KG1 (cell line): ENCODE data around the gene HSPA12A.

ENCODE experiments used
- DNase-seq: peaks from one replicate; lab custom pipeline; 2025; lab: John Stamatoyannopoulos, UW

HSPA12A gene

DNA sequence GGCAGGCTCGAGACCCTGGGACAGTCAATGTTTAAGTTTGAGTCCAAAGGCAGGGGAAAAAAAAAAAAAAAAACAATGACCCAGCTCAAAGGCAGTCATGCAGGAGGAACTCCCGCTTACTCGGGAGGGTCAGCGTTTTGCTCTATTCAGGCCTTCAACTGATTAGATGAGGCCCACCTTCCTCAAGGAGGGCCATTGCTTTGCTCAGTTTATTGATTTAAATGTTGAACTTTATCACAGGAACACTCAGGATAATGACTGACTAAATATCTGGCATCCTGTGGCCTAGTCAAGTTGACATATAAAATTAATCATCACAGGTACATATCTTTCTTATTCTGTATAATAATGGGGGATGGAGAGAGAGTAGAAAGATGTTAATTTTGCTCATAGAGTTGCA lies 52.6 kb downstream of the HSPA12A start:
- no peak for DNase-seq

- no peak for DNase-seq
These were observed 53.4 kb downstream of the HSPA12A start for GRCh38 chr10:116688741-116689495.

- no peak for DNase-seq
These were observed 54.1 kb downstream of the HSPA12A start for GRCh38 chr10:116688241-116688711.

- no peak for DNase-seq
These were observed 54.7 kb downstream of the HSPA12A start for GRCh38 chr10:116687633-116688032.

DNA sequence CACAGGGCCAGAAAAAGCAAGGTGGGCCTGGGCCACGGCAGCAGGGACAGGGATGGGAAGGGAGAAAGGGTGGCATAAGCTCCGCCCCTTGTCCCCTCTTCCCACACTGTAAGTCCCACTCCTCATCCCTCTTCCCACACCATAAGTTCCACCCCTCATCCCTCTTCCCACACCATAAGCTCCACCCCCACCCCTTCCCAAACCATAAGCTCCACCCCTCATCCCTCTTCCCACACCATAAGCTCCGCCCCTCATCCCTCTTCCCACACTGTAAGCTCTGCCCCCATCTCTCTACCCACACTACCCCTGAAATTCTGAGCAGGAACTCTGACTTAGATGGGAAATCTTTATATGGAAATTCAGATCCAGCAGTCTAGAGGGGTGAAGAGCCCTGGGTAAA lies 55.7 kb downstream of the HSPA12A start:
- no peak for DNase-seq

- no peak for DNase-seq
These were observed 56.6 kb downstream of the HSPA12A start for GRCh38 chr10:116685807-116686206.

- DNase-seq: no peak
These were observed 57.6 kb downstream of the HSPA12A start for GRCh38 chr10:116684781-116685180.

DNA sequence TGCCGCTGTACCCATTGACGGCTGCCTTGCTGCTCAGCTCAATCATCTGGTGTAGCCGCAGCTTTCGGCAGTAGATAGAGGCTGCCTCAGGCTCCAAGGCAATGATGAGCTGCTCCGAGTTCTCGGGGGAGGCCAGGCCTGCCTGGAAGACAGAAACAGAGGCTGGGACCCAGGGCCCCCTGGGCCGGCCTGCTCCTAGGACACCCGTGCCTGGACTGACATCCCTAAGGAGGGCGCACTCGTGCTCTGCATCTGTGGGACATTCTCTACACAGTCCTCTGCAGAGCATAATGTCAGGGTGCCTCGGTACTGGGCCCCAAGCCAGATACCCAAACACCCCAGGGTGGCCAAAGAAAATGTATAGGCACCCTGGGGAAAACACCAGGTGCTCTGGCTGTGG lies 58.5 kb downstream of the HSPA12A start:
- DNase-seq: no peak

DNA sequence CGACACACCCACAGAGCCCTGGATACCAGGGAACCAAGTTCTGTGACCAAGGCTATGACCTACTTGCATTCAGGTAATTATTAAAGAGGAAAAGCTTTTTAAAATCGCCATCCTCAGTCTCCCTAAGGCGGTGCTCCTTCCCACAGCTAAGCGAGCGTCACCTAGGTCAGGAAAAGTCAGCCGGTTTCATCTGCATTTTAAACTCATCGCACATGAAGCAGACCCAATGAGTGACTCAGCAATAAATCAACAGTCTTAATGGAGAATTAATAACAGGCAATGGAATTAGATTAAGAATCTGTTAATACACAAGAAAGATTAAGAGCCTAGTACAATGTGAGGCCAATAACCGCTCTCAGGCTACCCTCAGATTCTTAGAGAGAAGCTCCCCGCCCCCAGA lies 59.2 kb downstream of the HSPA12A start:
- no peak for DNase-seq

DNA sequence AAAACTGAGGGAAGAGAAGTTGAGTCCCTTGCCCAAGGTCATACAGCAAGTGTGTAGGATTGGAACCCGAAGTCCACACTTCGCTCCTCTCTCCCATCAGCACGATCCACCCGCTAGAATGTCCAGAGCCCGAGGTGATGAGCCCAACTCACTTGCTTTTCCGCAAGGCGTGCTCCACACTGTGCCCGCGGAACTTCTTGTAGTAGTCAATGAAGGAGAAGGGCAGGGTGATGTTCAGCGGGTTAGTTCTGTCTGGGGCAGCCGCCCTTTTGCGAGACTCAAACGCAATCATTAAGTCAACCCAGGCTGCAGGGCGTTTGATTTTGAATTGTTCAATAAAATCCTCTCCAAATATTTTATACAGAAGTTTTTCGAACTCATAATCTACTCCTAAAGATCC lies 63.0 kb downstream of the HSPA12A start:
- no peak for DNase-seq

DNA sequence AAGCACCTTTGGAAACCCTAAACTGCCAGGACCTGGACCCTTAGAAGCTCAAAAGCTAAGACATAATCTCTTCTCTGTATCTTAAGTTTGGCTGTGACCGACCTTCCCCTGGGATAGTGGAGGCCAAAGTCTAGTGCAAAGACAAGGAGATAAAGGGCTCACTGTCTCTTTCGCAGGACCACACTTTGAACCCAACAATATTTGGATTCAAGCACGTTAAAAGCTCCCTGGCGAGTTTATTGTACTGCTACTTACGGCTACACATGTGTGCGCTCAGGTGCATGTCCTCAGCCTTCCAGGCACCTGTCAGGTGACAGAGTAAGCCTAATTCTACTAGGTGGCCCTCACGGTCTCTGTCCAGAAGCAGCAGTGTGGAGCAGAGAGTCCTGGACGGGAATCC lies 65.7 kb downstream of the HSPA12A start:
- no peak for DNase-seq

DNA sequence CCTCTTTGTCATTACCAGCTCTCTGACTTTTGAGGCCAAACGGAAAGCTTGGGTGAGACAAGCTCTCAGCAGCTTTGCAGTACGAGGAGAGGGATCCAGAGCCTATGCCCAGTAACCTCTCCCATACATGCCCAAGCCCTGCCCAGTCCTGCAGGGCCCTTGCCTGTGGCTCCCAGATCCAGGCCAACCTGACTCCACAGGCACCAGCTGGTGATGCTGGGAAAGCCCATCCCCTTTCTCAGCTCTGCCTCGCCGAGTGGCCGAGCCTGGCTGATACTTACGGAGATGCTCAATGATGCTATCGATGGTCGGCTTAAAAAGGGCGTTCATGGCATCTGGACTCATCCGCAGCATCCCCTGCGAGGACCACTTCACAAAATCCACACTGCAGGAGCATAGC lies 66.2 kb downstream of the HSPA12A start:
- DNase-seq: no peak

DNA sequence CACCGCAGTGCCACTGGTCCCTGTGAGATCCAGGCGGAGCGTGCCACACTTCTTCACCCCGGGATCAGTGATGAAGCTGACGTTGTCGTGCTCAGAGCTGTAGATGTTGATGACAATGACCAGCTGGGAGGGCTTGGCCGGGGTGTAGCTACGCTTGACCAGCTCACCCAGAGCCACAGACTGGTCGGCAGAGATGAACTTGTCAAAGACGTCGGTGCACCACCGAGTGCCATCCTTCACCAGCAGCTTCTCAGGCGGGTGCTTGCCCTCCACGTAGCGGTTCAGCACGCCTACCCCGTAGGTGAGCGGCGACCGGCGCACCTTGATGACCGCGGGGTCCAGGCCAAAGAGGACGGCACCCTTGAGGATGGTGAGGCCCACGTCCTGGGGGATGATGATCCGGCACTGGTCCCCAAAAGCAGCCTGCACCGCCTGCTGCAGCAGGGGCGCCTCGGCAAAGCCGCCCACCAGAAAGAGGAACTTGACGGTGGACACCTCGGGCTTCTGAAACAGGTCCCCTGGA lies 67.4 kb downstream of the HSPA12A start:
- no peak for DNase-seq

DNA sequence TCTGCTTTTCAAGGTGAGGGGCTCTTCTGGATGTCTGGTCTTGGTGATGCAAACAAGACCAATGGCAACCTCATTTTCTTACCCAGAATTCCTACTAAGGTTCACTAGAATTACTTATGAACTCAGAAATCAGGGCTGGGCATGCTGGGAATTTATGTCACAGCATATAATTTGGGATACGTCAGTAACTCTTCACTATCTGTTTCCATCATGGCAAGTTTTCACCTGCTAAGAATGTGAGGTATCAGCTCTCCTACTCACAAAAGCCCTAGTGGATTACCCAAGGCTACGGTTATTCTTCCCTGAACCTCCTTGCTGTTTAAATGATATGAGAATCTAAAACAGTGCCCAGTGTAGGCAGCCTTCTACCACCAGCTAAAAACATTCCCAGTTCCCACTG lies 68.5 kb downstream of the HSPA12A start:
- no peak for DNase-seq

DNA sequence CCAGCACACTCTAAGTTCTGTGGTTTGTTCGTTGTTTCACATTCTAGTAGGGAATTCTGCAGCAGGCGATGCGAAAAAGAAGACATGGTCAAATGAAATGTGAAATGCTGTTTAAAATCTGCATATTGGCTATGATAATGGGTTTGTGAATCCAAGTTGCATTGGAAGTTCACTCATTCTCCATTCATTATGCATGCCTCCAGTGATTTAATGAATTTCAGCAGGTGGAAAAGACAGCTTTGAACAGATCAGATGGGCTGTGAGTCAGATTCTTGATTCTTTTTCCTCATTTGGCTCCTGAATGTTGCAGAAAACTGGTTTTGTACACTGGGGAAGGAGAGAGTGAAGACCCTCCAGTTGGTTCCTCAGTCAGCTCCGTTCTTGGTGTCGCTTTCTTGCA lies 69.5 kb downstream of the HSPA12A start:
- no peak for DNase-seq

DNA sequence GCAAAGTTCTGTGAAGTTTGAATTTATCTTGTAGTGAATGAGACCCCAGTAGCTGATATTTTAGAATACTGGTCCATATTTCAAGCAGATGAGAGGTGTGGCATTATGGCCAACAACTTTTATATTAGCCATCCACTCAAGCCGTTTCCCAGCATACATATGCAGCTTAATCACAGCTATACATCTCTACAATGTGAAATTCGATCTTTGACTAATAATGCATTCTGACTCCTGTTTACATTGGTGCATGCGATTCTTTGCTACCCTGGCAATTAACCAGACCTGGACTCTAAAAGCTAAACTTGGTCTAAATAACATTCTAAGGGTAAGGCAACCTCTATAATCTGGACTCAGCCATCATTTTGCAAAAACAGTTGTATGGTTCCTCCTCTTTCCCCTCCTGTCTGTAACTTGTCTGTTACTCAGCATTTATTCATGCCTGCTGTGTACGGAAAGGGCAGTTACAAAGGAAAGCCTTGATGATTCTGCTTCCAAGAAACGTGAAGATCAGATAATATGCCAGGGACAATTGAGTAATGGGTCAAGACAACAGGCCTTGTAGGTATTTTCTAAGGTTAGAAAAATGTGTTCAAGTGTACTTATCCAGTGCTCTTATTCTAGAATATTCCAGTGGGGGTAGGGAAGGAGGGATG lies 71.0 kb downstream of the HSPA12A start:
- no peak for DNase-seq

DNA sequence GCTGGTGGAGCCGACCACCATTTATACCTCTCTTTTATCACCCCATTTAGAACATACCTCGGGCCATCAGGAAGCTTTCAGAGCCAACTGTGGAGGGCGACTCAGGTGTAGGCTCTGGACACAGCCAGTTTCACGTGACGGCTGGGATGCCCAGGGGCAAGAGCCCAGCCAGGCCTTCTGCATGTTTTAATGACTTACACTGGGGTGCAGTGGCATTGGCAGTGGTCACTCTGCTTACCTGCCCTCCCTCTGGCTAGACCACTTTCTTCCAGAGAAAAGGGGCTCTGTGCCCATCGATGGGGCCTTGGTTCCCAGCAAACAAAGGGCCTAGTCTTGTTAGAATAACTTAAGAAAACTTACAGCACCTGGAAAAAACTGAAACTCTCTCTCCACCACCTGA lies 71.7 kb downstream of the HSPA12A start:
- no peak for DNase-seq

- DNase-seq: no peak
These were observed 72.3 kb downstream of the HSPA12A start for GRCh38 chr10:116669832-116670644.

DNA sequence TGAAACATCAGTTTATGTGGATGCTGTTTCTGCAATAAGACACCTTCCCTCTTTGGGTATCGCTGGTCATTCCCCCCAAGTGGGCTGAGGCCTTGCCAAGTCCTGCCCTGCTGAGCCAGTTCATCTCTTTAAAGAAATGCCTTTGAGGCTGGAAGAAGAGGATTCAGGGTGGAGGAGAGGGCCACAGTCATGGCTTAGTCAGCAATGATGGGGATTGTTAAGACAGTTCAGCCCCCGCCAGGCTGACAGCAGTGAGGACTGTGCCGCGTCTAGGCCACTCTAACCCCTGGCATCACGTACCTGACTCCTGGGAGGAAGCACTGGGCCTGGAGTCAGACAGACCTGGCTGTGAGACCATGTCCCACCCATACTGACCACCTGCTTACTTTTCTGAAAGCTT lies 73.3 kb downstream of the HSPA12A start:
- DNase-seq: no peak

DNA sequence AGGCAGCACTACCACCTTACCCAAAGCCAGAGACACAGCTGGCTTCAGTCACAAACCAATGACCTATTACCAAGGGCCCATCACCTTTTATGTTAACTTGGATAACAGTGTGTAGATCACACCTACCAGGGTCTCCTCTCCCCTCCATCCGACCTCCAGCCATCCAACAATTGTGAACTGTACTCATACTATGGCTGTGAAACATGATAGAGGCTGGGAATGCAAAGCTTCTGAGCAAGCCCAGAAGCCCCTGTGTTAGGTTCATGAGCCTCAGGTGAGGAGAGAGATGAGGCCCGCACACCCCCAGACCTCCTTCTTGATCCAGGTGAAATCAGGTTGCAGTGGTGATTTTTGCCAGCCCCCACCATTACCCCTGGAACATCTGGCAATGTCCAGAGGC lies 73.9 kb downstream of the HSPA12A start:
- no peak for DNase-seq

DNA sequence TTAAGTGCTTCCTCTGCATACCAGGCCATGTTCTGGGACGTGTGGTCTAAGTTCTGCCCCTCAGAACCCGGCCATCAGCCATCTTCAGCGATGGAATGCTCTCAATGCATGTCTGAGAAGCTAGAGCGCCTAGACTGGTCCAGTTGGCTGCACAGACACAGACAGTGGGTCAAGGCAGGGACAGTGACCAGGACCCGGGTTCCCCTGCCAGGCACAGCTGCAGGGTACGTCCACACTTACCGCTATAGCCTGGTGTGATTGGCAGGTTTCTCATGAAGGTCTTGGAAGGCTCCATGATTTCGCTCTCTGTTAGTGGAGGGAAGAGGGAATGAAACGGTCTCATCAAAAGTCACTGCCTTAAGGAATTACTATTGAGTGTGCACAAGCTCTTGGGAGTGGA lies 74.3 kb downstream of the HSPA12A start:
- no peak for DNase-seq

DNA sequence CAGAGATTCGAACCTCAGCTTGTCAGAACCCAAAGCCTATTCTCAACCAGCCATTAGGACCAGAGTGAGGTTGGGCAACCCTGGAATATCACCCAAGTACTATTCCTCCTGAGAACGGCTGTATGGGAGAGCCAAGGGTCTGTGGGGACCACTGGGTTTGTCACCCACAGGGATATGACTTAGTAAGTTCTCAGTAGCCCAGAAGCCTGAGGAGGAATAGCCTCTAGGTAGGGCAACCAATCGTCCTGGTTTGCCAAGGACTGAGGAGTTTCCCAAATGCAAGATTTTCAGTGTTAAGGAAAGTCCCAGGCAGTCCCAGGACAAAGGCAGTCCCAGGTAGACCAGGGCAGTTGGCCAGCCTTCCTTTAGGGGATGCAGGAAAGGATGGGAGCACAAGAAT lies 74.9 kb downstream of the HSPA12A start:
- no peak for DNase-seq
